ENCODE data around the gene DIAPH2.

GRCh38 chrX:97189668-97190067 lies 505.0 kb downstream of the DIAPH2 start:
- TF ChIP-seq ZKSCAN8 (CRISPR knock-in tag; IDR thresholded peaks at IDR 0.05), result no peak
- no peak for TF ChIP-seq ZNF140 (CRISPR knock-in tag; IDR thresholded peaks at IDR 0.05)
- no peak for TF ChIP-seq FOS (IDR thresholded peaks at IDR 0.05; ENCODE audit: extremely low read depth, insufficient read length)
- no peak for TF ChIP-seq EZH2 (IDR thresholded peaks at IDR 0.05; ENCODE audit: borderline replicate concordance, low read depth, low read length)
- TF ChIP-seq IRF1 (CRISPR knock-in tag; IDR thresholded peaks at IDR 0.05; ENCODE audit: borderline replicate concordance), result no peak
- TF ChIP-seq NFATC3 (IDR thresholded peaks at IDR 0.05), result no peak
